Ovary (tissue), 9 donors: ENCODE data around the gene RIOX2. TPM values are rescaled to one million over a fixed set of nuclear protein-coding genes. Genes with fewer than 3 reads are reported as not detected.

ENCODE experiments used
- DNase-seq, 5 donors: peaks; one replicate each; pipeline ENCODE4 v3.0.0-alpha.2; 2019 to 2020
- H3K27ac ChIP-seq, 2 donors: fragments of 200-600 bp; one replicate each; pipeline versions ENCODE4 v1.5.1 to v1.8.0; 2019 to 2022
- H3K27me3 ChIP-seq: fragments of 200-600 bp; one replicate; pipeline ENCODE4 v1.8.0; 2022
- H3K36me3 ChIP-seq: fragments of 200-600 bp; sonication (generic); one replicate; pipeline ENCODE4 v1.5.1; 2019
- H3K4me1 ChIP-seq: one replicate; pipeline ENCODE4 v1.8.1; 2013; ENCODE audit warnings: mild to moderate bottlenecking, moderate library complexity; ENCODE audit not compliant: insufficient read depth
- H3K4me3 ChIP-seq: fragments of 200-600 bp; sonication (generic); one replicate; pipeline ENCODE4 v1.5.1; 2017
- H3K9me3 ChIP-seq, 2 donors: fragments of 200-600 bp in 1 of 2; sonication (generic) in 1 of 2; one replicate each; pipeline versions ENCODE4 v1.5.1 to v1.8.1; 2013 to 2019; ENCODE audit warnings: mild to moderate bottlenecking in 1 of 2, moderate library complexity in 1 of 2
- CTCF ChIP-seq, 3 donors: fragments of 450-650 bp in 2 of 3; fragments of 200-600 bp in 1 of 3; IDR thresholded peaks; one replicate each; pipeline versions ENCODE4 v1.5.1 to v1.8.0; 2016 to 2022; ENCODE audit warnings: antibody characterized with exemption in 3 of 3, mild to moderate bottlenecking in 1 of 3
- EP300 ChIP-seq: sonication (generic); formaldehyde crosslinking; IDR thresholded peaks from one replicate; pipeline ENCODE4 v1.6.1; 2017; ENCODE audit warnings: antibody characterized with exemption
- POLR2A ChIP-seq: fragments of 450-650 bp; IDR thresholded peaks from one replicate; pipeline ENCODE4 v1.6.1; 2017; ENCODE audit warnings: antibody characterized with exemption, mild to moderate bottlenecking, moderate library complexity
- WGBS, 3 donors: extraction: QIAGEN DNeasy Blood & Tissue Kit in 1 of 3; methylation state at CpG; one replicate each; pipeline versions ENCODE4 v1.1.5 to v1.1.7; 2013 to 2017; 5-methylcytosine and 5-hydroxymethylcytosine counted together
- intact Hi-C, 4 donors: fragments of 100-400 bp; cut with DNase I; formaldehyde crosslinking; loops; one replicate each; pipeline versions ENCODE4 v1.11.0 to v1.15.1; 2022 to 2023
- polyA plus RNA-seq, 2 donors: library from polyadenylated mRNA; stranded (reverse); fragments of 200-250 nt in 1 of 2; fragments of 350-450 nt in 1 of 2; fragmentation: Illumina TruSeq in 1 of 2; extraction: RNeasy Lipid Tissue Mini Kit (QIAGEN cat#74804) in 1 of 2; gene quantifications; one replicate each; pipeline ENCODE4 v1.2.3, GENCODE V29; 2013 to 2014
- total RNA-seq, 7 donors: library from RNA; depleted of rRNA in 2 of 7; stranded (reverse); fragments of >200 nt in 2 of 7; fragmentation: NEBNext Ultra II Directional in 3 of 7; extraction: Animal tissue kit (Norgen Biotek cat#: 25700) in 3 of 7; gene quantifications; one replicate each; pipeline versions ENCODE4 v1.1.0 to v1.2.4, GENCODE V29; 2016 to 2023
- donor health status: DM: no; HTN: no; CAD: no; lungs with moderate emphysema.
- donor health status: DM: no; HTN: no; CAD: no.
- donor health status: Bipolar disorder and iron deficiency.
- donor health status: DM: yes; HTN: yes; CAD: no.
- donor health status: DM: no; HTN: no; CAD: no.
- donor health status: DM: yes; HTN: yes; CAD: no.

The RIOX2 gene
- total and polyA plus RNA-seq, 9 donors, result 10.3 to 36.7 (median 22.7) TPM

GRCh38 chr3:97917813-97918536 is 54.3 kb downstream of the RIOX2 start:
- intact Hi-C loops, result no loop called here
- TF ChIP-seq CTCF (IDR thresholded peaks at IDR 0.05) (no peak), EP300 (no peak), POLR2A (no peak)
- whole genome bisulfite sequencing, 3 donors, result 68 to 85% (median 83%) methylated on average over 3 of the region's 3 CpGs
- Histone ChIP-seq H3K27ac (no peak overlapping the region), H3K36me3 (no peaks in the 10 kb centered on the region), H3K27me3 (no peaks in the 10 kb centered on the region), H3K4me1 (no peaks in the 10 kb centered on the region), H3K9me3 (no peaks in the 10 kb centered on the region), H3K4me3 (no peak overlapping the region)
- DNase-seq, result no peak

GRCh38 chr3:97916576-97916975 is 55.7 kb downstream of the RIOX2 start:
- no peaks in the 10 kb centered on the region for H3K27me3 ChIP-seq
- no peaks in the 10 kb centered on the region for H3K9me3 ChIP-seq
- intact Hi-C loops, result no loop called here
- no peak overlapping the region for H3K27ac ChIP-seq
- no peak overlapping the region for H3K4me3 ChIP-seq
- no peak for TF ChIP-seq POLR2A
- no peak for TF ChIP-seq EP300
- TF ChIP-seq CTCF (IDR thresholded peaks at IDR 0.05), result no peak
- no peak for DNase-seq
- no peaks in the 10 kb centered on the region for H3K36me3 ChIP-seq
- no peaks in the 10 kb centered on the region for H3K4me1 ChIP-seq

- Histone ChIP-seq H3K9me3 (no peaks in the 10 kb centered on the region), H3K4me3 (no peak overlapping the region), H3K36me3 (no peaks in the 10 kb centered on the region), H3K27me3 (no peaks in the 10 kb centered on the region), H3K27ac (no peak overlapping the region), H3K4me1 (no peaks in the 10 kb centered on the region)
- no peak for DNase-seq
- 90 to 97% (median 97%) methylated on average over 2 of the region's 2 CpGs for WGBS, 3 donors
- intact Hi-C loops, result no loop called here
- no peak for TF ChIP-seq EP300
- TF ChIP-seq POLR2A, result no peak
- no peak for TF ChIP-seq CTCF (IDR thresholded peaks at IDR 0.05)
Measured at GRCh38 chr3:97914388-97914787, 57.8 kb downstream of the RIOX2 start.

GRCh38 chr3:97911459-97911858 is 60.8 kb downstream of the RIOX2 start:
- intact Hi-C loops, result no loop called here
- 64 to 78% (median 71%) methylated on average over 3 of the region's 3 CpGs for WGBS, 3 donors
- Histone ChIP-seq H3K27me3 (no peaks in the 10 kb centered on the region), H3K4me1 (no peaks in the 10 kb centered on the region), H3K9me3 (no peaks in the 10 kb centered on the region), H3K4me3 (no peak overlapping the region), H3K27ac (no peak overlapping the region), H3K36me3 (no peaks in the 10 kb centered on the region)
- TF ChIP-seq EP300 (no peak), POLR2A (no peak), CTCF (IDR thresholded peaks at IDR 0.05) (no peak)
- DNase-seq, result no peak
